Stimulated activated CD8-positive, alpha-beta memory T cell treated with anti-CD3 and anti-CD28 coated beads, Interleukin-2, amount 100 ng/mL, for 1 hour (primary cell): ENCODE data around the gene CENPVL2.
"Not testable (repeated sequence)": the region's sequence is repeated elsewhere in the genome, so short reads cannot be mapped to it uniquely, and the experiment has no call there.

Experiments used
- DNase-seq, 2 donors: peaks; one replicate each; pipeline ENCODE4 v3.0.0-alpha.2; 2020; ENCODE audit warnings: low read depth in 2 of 2

The CENPVL2 gene

GRCh38 chrX:51682720-51683062, at the start of gene CENPVL2:
TSS of gene CENPVL2 (minus strand) at chrX:51682831. CDS start at chrX:51682831, 0 bp downstream.
- not testable (repeated sequence) for DNase-seq

DNA sequence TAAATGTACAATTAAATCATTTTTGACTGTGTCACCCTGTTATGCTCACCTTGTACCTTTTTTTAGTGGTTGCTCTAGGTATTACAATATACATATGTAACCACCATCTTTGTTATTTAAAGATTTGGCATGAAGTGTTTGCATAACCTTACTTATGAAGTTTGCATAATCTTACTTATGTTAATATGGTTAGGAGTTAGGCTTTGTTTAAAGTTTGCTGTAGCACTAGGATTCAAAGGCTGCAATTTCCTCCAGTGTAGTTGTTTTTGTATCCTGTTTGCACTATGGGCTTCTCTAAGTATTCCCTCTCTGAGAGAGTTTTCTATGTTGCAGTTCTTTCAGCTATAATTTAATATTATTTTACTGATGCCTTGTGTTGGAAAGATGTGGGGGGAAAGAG, 45.6 kb upstream of the CENPVL2 start:
- DNase-seq, result no peak

- not testable (repeated sequence) for DNase-seq
Observed at GRCh38 chrX:51712943-51713647, 30.5 kb upstream of the CENPVL2 start.

GRCh38 chrX:51710277-51711164, 27.9 kb upstream of the CENPVL2 start, which contains the start of gene CENPVL1:
TSS of gene CENPVL1 (plus strand) at chrX:51710512. CDS start at chrX:51710512, 0 bp downstream.
- DNase-seq, result not testable (repeated sequence)

- DNase-seq, result no peak
Observed at GRCh38 chrX:51697397-51697796, 14.8 kb upstream of the CENPVL2 start.

DNA sequence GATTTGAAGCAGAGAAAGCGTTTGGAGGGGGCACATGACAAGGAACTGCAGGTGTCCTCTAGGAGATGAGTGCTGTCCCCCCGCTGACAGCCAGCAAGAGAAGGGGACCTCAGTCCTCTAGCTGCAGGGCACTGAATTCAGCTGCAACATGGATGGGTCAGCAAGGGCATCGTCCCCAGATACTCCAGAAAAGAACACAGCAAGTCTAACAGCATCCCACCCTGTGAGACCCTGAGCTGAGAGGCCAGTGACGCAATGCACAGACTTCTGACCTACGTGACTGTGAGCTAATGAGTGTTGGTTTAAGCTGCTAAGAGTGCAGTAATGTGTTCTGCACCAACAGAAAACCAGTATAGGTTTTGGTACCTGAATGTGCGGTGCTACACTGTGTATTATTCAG, 11.6 kb upstream of the CENPVL2 start:
- no peak for DNase-seq

GRCh38 chrX:51681808-51682719, 567 bp downstream of the CENPVL2 start:
- not testable (repeated sequence) for DNase-seq

DNA sequence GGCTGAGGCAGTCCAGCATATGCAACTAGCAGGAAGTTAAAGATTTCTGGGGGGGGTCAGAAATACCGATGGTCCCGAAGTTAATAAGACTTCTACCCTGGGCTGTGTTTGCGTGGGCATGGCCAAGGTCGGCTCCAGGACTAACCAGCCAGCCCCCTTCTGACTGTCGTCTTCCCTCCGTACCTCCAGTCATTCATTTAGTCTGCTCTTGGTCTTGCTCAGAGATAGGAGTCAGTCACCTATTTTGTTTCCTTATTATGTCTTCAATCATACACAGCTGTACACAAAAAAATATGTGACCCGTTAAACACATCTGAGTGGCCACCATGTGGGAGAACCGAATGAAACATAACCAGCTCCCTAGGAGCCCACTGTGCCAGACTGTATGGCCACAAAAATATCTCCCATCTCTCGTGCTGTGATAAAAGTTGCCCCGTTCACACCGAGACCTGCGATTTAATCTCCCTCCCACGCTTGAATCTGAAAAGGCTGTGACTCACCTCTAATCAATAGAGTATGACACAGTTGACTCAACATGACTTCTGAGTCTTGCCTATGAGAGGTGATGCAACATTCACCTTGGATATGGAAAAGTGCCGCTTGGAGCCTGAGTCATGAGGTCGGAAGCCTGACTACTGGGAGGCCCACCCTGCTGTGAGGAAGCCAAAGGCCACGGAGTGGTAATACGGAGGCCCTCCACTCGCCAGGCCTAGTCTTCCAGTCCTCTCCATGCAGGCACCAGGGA, 2.8 kb downstream of the CENPVL2 start:
- not testable (repeated sequence) for DNase-seq

DNA sequence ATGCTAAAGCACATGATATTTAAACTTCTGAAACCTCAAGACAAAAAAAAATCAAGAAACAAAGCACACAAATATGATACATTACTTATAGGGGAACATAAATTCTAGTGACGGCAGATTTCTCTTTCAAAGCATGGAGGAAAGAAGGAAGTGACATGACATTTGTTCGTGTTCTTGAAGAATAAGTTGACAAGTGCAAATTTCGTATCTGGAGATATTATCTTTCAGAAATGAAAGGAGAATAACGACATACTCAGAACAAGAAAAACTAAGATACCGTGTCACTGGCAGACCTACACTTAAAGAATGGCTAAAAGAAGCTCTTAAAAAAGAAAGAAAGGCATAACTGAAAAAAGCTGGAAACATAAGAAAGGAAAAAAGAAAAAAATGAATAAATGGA, 16.6 kb downstream of the CENPVL2 start:
- DNase-seq, result no peak

DNA sequence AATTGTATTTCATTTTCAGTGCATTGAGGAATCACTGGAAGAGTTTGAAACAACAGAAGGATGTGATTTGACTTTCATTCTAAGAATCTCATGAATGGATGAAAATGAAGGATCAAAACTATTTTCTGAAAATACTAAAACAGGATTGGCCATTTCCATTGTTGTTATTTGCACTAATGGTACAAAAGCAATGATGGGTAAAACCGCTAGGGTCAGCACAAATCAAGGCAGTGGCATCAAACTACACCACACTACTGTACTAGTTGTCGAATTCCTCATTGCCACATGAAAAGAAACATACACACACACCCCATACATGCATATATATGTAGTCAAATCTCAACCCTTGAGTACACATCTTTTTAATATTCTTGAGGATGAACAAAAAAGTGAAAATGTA, 39.3 kb downstream of the CENPVL2 start:
- DNase-seq, result no peak

DNA sequence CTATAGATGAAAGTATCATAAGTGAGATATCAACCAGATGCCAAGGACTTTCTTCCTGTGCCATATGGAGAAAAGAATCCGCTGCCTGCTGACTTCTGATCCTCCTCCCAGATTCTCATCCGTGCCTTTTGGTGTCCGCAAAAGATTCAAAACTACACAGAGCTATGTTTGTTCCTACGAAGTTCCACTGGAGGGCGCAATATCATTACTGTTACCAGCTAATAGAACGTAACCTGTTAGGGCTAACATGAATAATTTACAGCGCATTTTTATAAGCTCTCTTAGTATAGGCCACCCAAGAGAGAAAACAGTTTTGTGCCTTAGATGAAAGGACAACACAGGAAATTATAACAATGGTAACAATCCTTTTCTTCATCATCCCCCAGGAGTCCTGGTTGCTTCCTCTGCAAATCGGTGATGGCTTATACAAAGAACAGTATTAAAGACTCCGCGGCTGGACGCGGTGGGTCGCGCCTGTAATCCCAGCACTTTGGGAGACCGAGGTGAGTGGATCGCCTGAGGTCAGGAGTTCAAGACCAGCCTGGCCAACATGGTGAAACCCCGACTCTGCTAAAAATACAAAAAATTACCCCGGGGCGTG, 41.1 kb downstream of the CENPVL2 start:
- no peak for DNase-seq

DNA sequence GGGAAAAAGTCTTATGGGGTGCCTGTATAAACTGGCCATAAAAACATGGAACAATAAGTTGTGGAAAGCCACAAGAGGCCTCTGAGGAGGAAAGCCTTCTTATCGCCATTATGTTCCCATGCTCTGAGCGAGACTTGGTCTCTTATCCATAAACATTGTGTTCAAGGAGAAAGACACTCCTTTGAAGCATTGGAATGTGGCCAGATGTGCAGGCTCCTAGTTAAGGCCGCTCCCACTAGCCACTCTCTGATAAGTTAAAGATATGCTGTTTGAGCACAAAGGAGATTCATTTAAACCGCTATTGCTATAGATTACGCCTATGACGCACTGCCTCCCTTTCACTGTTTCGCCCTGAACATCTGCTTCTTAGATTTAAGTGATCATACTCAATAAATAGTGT, 46.1 kb downstream of the CENPVL2 start:
- DNase-seq, result not testable (repeated sequence)
